ENCODE results near the gene TOX3.

TOX3 gene

DNA sequence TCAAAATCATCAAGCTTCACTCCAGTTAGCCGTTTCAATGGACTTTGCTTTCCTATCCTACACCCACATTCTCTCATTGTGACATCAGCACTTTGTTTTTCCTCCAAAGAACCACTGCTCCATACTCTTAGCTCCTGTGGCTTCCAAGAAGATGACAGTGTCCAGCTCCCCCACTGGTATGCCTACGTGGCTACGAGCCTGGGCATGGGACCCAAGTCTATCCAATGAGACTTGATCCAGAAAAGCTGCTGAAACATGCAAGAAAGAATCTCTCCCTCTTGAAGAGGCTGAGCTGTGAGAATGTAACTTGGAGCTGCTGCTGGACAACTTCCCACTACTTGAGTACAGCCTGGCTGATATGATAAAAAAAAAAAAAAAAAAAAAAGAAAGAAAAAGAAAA is 9.4 kb downstream of the TOX3 start:
- DNase-seq (ENCODE audit: low read depth) = no peak

DNA sequence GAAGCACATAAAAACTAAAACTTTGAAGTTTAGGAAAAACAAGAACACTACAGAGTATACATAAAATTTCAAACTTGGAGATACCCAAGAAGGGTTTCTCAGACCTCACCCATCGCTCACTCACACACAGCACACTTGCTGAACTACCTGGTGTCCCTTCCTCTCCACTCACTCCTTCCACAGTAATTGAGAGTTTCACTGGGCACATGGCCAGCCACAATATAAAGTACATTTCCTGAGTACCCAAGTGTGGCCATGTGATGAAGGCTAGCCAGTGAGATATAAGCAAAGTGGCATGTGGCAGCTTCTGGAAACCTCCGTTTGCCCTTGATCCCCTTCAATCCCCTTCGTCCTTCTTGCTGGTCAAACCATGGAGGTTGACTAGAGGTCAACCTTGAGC is 11.9 kb downstream of the TOX3 start:
- no peak for DNase-seq (ENCODE audit: low read depth)

DNA sequence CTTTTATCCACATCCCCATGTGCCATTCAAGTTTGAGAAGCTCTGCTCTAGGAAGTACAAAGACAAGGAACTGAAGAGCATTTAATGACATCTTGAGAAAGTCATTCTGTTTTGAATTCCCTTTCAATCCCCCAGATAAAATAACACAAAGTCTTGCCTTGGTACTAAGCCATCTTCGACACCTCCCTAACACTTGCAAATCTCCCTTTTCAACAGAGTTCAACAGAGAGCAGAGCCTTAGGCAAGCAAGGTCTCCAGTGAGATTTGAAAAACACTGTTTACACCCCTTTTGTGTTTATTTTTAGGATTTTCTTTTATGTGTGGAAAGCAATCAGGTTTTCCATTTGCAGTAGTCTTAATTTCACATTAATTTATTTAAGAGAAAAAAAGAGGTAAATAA is 13.6 kb downstream of the TOX3 start:
- DNase-seq (ENCODE audit: low read depth) = no peak

DNA sequence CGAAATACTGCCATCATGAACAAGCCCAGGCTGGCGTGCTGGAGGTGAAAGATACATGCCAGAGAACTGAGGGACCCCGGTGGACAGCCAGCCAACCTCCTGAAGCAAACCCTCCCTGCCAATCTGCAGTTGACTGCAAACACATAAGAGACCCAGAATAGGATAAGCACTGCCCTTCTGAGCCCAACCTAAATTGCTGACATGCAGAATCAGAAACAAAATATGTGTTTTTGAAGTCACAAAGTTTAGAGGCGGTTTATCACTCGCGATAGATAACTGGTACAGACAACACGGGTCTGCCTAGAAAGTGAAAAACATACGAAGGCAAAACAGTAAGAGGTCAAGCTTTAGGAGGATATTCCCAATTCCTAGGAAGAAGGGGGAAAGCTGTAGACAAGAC is 14.6 kb downstream of the TOX3 start:
- no peak for DNase-seq (ENCODE audit: low read depth)

DNA sequence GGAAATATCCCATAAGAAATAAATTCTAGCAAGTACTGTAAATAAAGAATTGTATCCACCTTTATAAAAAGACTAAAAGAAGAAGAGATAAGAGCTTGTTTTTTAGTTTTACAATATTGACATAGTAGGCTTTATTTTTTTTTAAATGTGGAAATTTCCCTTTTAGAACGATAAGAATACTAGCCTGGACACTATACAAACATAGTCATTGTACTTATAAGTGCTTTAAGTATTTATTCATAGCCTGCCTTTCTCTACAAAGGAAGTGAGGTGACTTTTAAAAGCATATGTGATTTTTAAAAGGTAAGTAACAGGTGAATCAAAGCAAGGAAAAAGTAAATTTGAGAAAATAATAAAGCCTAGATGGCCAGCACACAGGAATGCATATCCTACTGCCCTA is 17.7 kb downstream of the TOX3 start:
- no peak for DNase-seq (ENCODE audit: low read depth)

DNA sequence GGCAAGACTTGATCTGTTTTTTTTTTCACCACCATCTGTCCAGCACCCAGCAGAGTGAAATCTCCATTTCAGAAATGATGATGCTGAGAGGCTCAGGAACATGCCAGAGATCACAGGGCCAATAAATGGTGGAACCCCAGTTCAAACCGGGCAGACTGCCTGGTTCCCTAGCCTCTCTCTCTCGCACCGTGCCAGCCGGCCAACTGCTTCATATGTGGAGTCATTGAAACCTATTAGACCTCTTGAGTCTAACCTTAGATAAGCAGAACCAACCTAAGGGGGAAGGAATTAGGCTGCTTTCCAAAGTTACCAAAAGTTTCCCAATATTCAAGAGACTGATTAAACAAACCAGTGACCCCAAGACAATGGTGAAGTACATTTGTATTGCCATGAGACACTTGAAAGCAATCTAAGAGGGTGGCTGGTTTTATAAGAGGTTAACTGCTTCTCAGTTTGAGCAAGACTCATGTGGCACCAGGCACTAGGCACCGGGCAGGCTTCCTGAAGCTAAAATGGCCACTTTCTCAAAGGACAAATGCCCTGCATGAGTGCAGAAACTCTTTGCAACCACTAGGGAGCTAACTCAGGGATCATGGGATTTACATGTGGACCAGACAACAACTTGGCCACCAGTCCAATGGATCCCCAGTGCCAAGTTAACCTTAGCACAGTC is 18.4 kb downstream of the TOX3 start:
- no peak for DNase-seq (ENCODE audit: low read depth)

DNA sequence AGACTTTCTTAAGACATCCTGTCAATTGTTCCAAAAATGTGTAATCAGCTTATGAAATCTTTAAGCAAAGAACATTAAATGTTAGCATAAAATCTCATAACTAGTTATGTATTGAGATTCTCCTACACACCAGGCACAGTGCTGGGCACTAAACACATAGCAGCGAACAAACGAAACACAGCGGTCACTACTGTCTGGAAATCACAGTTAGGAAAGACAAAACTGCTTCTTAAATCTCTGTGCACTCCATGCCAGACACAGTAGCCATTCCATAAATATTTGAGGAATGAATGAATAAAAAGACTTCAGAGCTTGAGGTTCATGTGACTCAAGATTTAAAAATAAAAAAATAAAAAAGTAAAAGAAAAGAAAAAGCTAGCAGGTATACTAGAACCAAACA is 20.1 kb downstream of the TOX3 start:
- no peak for DNase-seq (ENCODE audit: low read depth)

DNA sequence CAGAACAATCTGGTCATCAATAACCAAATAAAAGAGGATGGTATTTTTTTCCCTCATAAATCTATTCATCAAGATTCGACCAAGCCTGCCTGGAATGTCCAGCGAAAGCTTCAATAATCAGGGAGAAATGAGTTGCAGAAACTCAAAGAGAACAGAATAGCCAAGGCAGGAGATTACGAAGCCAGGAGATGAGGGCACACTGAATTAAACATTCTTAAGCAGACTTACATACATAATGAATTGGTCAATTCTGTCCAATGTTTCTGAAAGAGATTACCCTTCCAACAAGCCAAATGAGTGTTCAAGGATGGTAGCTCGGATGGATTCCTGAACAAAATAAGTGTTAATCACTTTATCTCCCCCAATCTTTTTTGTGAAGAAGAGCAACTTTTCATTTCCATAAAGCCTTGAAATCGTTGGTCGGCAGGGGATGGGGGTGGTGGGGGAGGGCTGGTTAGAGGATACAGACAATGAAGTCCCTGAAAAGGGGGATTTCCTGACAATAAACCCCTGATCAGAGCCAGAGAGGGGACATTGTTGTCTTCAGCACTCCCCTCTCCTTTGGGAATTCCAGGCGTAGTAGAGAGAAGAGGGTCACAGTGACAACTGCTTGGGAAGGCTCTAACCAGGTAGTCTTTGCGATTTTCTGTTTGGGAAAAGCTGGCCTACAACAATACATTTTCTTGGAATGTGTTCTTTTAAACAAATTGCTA is 20.7 kb downstream of the TOX3 start:
- no peak for DNase-seq (ENCODE audit: low read depth)

DNA sequence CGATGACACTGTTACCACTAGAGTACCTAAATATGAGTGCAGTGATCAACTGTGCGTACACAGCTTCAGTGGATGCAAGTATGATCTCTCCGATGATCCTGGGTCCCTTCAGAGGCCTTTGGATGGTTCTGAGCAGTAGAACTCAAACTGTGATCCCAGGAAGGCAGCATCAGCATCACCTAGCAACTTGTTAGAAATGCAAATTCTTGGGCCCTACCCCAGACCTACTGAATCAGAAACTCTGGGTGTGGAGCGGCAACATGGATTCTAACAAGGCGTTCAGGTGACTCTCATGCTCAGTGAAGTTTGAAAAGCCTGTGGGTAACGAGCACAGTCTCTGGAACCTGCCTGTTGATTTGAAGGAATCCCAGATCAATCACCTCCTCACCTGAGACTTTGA is 25.4 kb downstream of the TOX3 start:
- no peak for DNase-seq (ENCODE audit: low read depth)

DNA sequence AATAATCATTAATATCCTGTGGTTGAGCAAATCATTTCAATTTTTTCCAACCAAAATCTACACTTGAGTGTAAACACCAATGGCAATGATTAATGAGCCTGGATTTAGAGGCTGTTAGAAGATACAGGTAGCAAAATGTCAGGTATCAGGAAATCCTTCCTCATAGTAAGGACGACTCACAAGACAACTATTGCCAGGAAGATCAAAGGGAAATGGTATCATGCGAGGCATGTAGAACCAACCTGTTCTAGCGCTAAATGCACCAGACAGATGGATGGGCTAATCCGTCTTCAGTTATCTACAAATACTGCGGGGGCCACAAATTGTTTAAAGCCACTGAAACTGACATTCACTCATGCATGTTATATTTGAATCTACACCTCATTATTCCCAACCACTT is 28.1 kb downstream of the TOX3 start:
- no peak for DNase-seq (ENCODE audit: low read depth)

DNA sequence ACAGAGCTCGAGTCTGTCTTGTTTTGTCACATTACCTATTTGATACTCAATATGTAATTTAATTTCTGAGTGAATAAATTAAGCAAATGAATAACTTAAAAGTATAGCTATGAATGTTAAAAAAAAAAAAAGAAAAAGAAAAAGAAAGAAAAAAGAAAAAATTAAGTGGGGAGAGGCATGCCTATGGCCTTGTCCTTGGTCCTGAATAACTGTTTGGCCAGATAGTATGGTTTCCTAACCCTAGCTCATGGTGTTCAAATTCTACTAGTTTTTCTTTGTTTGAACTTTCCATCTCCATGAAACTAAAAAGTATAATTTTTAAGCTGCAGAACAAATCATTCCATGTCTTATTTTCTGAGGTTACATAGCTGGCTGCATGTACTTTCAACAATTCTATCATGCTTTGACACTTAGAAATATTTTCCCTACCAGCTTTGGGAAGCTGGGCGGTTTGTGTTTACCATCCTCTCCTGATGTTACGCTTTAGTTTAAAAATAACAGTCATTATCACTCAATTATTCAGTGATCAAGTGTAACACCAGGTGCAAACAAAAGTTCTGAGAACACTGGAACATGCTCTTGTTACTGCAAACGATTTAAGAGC is 31.8 kb downstream of the TOX3 start:
- no peak for DNase-seq (ENCODE audit: low read depth)

DNA sequence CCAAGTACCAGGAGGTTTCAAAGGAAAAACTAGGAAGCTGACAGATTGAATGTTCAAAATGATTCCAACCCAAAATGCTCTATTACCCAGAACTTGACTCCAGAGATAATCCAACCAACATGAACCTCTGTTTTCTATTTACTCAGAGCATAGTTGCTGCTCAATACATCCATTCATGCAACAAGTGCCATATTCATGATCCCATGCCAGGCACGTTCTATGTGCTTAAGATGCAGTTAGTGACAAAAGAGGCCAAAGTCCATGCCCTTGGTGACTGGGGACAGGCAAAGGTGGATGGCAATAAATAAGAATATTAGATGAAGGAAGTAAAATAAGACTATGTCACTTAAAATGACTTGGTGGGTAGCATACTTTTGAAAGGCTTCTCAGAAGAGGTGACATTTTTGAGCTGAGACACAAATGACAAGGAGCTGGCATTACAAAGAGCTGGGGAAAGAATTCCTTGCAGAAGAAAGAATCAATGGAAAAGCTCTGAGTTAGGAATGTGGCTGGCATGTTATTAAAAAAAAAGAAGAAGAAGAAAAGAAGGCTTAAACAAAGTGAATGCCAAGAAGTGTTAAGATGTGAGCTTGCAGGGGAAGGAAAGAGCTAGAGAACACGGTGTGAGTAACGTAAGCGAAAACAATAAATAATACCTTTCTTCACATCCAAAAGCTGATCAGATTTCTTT is 34.5 kb downstream of the TOX3 start:
- no peak for DNase-seq (ENCODE audit: low read depth)

DNA sequence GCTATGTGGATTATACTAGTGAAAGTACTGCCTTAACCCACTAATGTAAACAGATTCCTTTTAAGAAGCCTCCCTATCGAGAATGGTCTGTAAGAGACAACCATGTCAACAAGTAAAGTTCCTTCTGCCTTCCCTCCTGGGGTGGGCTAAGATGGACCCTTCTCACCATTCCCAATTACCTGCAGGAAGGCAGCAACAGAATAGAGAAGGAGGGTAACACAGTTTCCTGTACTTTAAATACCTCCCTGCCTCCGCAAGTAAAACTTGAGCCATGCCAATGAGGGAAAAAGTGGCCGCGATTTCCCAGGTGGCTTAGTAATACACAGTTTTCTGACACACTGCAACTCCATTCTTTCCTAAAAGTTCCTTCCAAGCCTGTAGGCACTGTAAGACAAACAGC is 45.2 kb downstream of the TOX3 start:
- no peak for DNase-seq (ENCODE audit: low read depth)

DNA sequence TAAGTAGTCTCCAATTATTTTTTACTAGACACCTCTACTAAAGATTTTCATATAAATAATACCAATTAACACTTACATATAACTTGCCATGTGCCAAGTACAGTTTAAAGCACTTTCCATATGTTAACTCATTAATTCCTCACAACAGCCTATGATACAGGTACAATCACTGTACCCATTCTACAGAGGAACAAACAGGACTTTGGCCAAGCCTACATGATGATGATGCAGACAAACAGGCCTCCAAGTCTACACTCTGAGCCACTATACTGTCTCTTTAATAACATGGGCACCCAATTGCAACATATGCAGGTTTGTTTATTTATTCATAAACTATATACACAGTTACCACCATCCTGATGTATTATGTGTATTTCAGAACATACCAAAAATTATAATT is 46.0 kb downstream of the TOX3 start:
- DNase-seq (ENCODE audit: low read depth) = no peak

DNA sequence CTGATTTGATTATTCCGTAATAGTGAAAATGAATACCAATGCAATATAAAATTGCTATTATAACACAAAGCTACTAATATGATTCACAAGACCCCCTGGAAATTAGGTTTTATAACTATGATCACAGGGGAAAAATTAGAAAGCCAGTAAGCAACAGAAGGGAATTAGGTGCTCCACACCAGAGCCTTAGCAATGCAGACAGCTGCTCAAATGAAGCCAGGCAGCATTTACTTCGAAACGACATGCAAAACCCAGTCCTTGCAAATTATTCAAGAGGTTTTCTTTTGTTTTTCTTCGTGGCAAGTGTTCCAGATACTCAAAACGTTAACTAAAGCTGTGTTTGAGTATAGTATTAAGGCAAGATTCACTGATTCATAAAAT is 47.9 kb downstream of the TOX3 start:
- no peak for DNase-seq (ENCODE audit: low read depth)

DNA sequence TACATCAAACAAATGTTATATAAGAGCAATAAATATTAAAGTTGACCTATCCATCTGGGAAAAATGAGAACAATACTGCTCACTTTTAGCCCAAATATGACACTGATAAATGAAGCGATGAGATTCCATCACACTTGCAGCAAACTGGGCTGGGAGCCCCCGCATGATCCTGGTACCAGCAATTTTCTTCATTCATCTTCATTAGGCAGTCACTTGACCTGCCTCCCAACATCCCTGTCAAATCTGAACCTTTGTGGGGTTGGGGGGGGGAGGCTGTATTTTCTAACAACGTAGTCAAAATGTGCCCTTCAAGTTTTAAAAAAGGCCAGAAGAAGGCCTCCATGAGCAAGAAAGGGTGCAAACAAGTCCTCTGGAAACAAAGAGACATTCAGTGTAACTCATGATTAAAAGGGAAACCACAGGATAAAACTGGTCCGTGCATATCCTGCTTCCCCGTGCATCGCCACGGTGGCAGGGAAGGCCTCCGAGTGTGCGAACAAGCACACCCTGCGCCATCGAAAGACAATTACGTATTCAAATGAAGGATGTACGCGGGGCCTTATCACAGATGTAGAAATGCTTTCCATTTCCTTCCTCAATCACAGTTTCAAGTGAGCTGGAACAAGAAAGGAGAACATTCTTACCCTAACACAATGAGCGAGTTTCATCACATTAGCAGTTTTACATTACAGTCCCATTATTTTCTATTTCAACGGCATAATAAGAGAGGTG is 48.4 kb downstream of the TOX3 start:
- no peak for DNase-seq (ENCODE audit: low read depth)

DNA sequence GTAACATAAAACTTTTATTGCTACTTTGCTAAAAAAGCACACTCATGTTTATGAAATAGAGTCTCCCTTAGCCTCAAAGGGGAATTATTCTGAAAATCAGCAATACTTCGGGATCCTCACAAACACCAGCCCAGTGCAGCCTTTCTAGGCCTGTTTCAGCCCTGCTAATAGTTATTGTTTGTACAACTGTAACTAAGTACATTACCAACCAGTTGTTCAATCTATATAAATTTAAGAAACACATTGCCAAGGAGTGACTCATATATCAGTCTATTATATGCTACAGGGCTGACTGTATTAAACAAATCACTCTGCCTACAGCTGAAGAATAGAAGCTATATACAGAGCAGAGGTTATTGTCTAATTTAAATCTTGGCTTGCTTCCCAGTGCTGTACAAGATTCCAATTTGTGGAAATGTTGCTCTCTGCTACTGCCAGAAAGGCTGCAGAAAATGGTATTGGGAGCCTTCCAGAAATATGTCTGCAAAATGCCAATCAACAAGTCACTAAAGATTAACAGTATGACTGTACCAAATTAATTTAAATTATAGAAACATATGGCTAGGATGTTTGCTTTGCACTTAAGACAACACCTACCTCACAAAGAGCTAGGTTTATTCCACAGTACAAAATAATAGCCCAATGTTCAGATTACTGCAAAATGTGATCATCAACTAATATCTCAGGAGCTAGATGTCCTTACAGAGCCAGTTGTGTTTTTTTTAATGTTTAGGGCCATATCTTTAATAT is 49.7 kb downstream of the TOX3 start:
- DNase-seq (ENCODE audit: low read depth) = no peak

DNA sequence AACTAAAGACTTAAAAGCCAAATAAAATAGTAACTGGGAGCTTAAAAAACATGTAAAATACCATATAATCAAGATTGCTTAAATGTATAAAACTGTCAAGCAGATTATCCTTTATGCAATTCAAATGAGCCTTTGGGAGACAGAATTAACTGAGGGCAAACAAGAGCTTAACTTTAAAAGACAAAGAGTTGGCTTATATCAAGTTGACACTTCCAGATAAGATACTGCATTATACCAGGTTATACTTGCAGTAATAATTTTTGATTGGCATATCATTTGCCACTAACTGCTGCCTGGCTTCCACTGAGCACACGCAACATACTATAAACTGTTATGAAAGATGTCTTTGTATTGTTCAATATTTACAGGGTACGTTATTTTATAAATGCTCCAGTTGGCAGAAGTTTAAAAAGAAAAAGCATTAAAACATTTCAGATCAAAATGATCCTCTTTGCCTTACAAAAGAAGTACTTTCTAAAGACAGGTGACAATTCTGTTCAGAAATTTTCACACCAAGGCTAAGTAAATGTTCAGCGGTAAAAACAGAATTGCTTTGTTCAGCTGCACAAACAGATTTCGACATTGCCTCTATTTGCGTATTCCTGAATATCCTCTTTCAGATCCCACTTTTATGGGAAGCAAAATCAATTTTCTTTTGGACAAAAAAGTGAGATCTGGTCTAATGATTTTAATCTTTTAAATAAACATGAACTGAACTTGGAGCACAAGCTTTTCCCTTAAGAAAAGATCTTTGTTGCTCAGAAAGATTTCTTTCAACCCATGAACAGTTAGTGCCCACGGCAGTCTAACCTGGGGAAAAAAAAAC is 50.7 kb downstream of the TOX3 start:
- no peak for DNase-seq (ENCODE audit: low read depth)

DNA sequence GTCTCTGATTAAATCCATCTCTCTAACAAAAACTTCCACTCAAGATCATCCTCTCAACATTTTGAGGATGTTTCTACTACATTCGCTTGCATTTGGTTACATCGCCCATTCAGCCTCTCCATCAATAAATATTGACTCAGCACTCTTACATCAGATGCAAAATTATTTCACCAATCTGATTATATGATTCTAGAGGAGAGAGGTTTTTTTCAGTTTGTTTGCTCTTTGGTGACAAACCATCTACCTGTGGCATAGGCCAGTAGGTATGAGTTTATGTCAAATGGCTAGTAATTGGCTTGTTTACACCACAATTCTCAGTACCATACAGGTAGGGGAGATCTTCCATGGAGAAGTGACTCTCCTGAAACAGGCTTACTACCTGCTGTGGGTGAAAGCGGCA is 52.3 kb downstream of the TOX3 start:
- DNase-seq (ENCODE audit: low read depth) = no peak

DNA sequence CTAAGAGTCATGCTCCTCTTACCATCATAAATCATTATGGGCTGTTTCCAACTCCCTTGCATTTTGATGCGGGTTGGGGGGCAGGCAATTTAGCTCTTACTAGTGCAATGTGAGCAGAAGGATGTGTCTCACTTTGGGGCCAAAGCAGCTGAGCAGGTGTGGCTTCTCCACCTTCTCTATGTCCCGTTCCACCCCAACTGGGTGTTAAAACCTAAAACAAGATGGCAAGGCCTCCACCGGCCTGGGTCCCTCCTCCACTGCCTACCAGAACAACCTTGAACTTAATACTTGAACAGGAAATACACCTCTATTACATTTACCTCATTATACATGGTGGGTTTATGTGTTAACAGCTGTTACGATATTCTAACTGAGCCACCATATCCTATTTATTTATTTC is 52.8 kb downstream of the TOX3 start:
- DNase-seq (ENCODE audit: low read depth) = no peak
